Measurements from ENCODE around the gene TMC3.

GRCh38 chr15:81301815-81302399 is 72.1 kb downstream of the TMC3 start:
- no peak for TF ChIP-seq CTCF (conservative IDR thresholded peaks at IDR 0.05; ENCODE audit: low read length)
- TF ChIP-seq EZH2phosphoT487 (IDR thresholded peaks at IDR 0.05; ENCODE audit: borderline replicate concordance, low read depth, low read length), result no peak
